ENCODE data around the gene PARP14.
"Not testable (repeated sequence)": the region's sequence is repeated elsewhere in the genome, so short reads cannot be mapped to it uniquely, and the experiment has no call there.

Gene PARP14

GRCh38 chr3:122678506-122678905 lies 2.1 kb upstream of the PARP14 start:
- no peak for DNase-seq (ENCODE audit: low read depth, low spot score)
- no peak overlapping the region for H3K27ac ChIP-seq

GRCh38 chr3:122679085-122679881 lies 1.4 kb upstream of the PARP14 start:
- DNase-seq (ENCODE audit: low read depth, low spot score): no peak
- peak overlapping the region; percentile 49 for H3K27ac ChIP-seq

- no peak for DNase-seq (ENCODE audit: low read depth, low spot score)
- peak overlapping the region; percentile 49 for H3K27ac ChIP-seq
Observed at GRCh38 chr3:122679882-122680474, 661 bp upstream of the PARP14 start.

- peak overlapping the region; percentile 49 for H3K27ac ChIP-seq
- no peak for DNase-seq (ENCODE audit: low read depth, low spot score)
Observed at GRCh38 chr3:122681284-122681973, 790 bp downstream of the PARP14 start.

- DNase-seq (ENCODE audit: low read depth, low spot score): no peak
- H3K27ac ChIP-seq: no peak overlapping the region
Observed at GRCh38 chr3:122681974-122682409, 1.4 kb downstream of the PARP14 start.

- DNase-seq (ENCODE audit: low read depth, low spot score); H3K27ac ChIP-seq: not testable (repeated sequence)
Observed at GRCh38 chr3:122682778-122683411, 2.3 kb downstream of the PARP14 start.

- no peak for DNase-seq (ENCODE audit: low read depth, low spot score)
- H3K27ac ChIP-seq: no peak overlapping the region
Observed at GRCh38 chr3:122687298-122687697, 6.7 kb downstream of the PARP14 start.

- no peak overlapping the region for H3K27ac ChIP-seq
- no peak for DNase-seq (ENCODE audit: low read depth, low spot score)
Observed at GRCh38 chr3:122688996-122689395, 8.4 kb downstream of the PARP14 start.

GRCh38 chr3:122689587-122689986 lies 8.9 kb downstream of the PARP14 start:
- no peak for DNase-seq (ENCODE audit: low read depth, low spot score)
- no peak overlapping the region for H3K27ac ChIP-seq

GRCh38 chr3:122690096-122690495 lies 9.5 kb downstream of the PARP14 start:
- DNase-seq (ENCODE audit: low read depth, low spot score): no peak
- H3K27ac ChIP-seq: no peak overlapping the region

- H3K27ac ChIP-seq: no peak overlapping the region
- DNase-seq (ENCODE audit: low read depth, low spot score): no peak
Observed at GRCh38 chr3:122691195-122691594, 10.6 kb downstream of the PARP14 start.

- H3K27ac ChIP-seq: no peak overlapping the region
- DNase-seq (ENCODE audit: low read depth, low spot score): no peak
Observed at GRCh38 chr3:122692674-122693073, 12.0 kb downstream of the PARP14 start.

- DNase-seq (ENCODE audit: low read depth, low spot score): no peak
- no peak overlapping the region for H3K27ac ChIP-seq
Observed at GRCh38 chr3:122694966-122695365, 14.3 kb downstream of the PARP14 start.

GRCh38 chr3:122695927-122696561 lies 15.4 kb downstream of the PARP14 start:
- no peak overlapping the region for H3K27ac ChIP-seq

GRCh38 chr3:122697952-122698620 lies 17.4 kb downstream of the PARP14 start:
- H3K27ac ChIP-seq: no peak overlapping the region
- no peak for DNase-seq (ENCODE audit: low read depth, low spot score)

More at GRCh38 chr3:122695927-122696561, 15.4 kb downstream of the PARP14 start:
- DNase-seq (ENCODE audit: low read depth, low spot score): no peak

- no peak overlapping the region for H3K27ac ChIP-seq
Observed at GRCh38 chr3:122700193-122700592, 19.6 kb downstream of the PARP14 start.

GRCh38 chr3:122705379-122705778 lies 24.7 kb downstream of the PARP14 start:
- no peak overlapping the region for H3K27ac ChIP-seq
- DNase-seq (ENCODE audit: low read depth, low spot score): no peak

More at GRCh38 chr3:122700193-122700592, 19.6 kb downstream of the PARP14 start:
- no peak for DNase-seq (ENCODE audit: low read depth, low spot score)

GRCh38 chr3:122710616-122711251 lies 30.1 kb downstream of the PARP14 start:
- DNase-seq (ENCODE audit: low read depth, low spot score): not testable (repeated sequence)

GRCh38 chr3:122714273-122714672 lies 33.6 kb downstream of the PARP14 start:
- no peak overlapping the region for H3K27ac ChIP-seq
- DNase-seq (ENCODE audit: low read depth, low spot score): no peak

More at GRCh38 chr3:122710616-122711251, 30.1 kb downstream of the PARP14 start:
- not testable (repeated sequence) for H3K27ac ChIP-seq

Data from epithelial cell of prostate (primary cell).